H1 (cell line): Measurements from ENCODE around the gene MIER2. TPM values are rescaled to one million over a fixed set of nuclear protein-coding genes. Genes with fewer than 3 reads are reported as not detected.

Experiments used
- CTCF ChIA-PET: fragments of 300-600 bp; sonication (Branson Sonifier 250); formaldehyde crosslinking; loops from one replicate; lab custom pipeline; 2021; ENCODE audit not compliant: partially characterized antibody; lab: Charles Lee
- POLR2A ChIA-PET: fragments of 300-600 bp; sonication (Branson Sonifier 250); formaldehyde crosslinking; loops from one replicate; lab custom pipeline; 2021; ENCODE audit warnings: inconsistent platforms; ENCODE audit not compliant: partially characterized antibody; lab: Charles Lee
- DNase-seq, 2 experiments: peaks; one replicate each; pipeline versions ENCODE4 v3.0.0 to v3.0.0-alpha.2; 2010 to 2022; ENCODE audit warnings: low spot score in 2 of 2, low read depth in 1 of 2, mixed read lengths in 1 of 2
- FAIRE-seq: peaks from 2 replicates; lab custom pipeline; 2011; peaks lifted over from hg19 to GRCh38; lab: Jason Lieb, UNC
- H2AFZ ChIP-seq: 2 replicates; pipeline ENCODE4 v1.8.1; 2012; ENCODE audit warnings: low read length, inconsistent platforms
- H2AK5ac ChIP-seq: 2 replicates; pipeline ENCODE4 v1.6.1; 2013; ENCODE audit warnings: low read depth, low read length
- H2BK120ac ChIP-seq: replicated peaks from 2 replicates; pipeline ENCODE3; 2013; ENCODE audit warnings: low read depth, low read length, inconsistent platforms
- H2BK12ac ChIP-seq: 2 replicates; pipeline ENCODE4 v1.6.1; 2013; ENCODE audit warnings: low read depth, low read length
- H2BK15ac ChIP-seq: 2 replicates; pipeline ENCODE4 v1.6.1; 2013; ENCODE audit warnings: low read length
- H2BK20ac ChIP-seq: 2 replicates; pipeline ENCODE4 v1.6.1; 2013; ENCODE audit warnings: low read length
- H2BK5ac ChIP-seq: 2 replicates; pipeline ENCODE4 v1.6.1; 2013; ENCODE audit warnings: low read depth, low read length
- H3K14ac ChIP-seq: 2 replicates; pipeline ENCODE4 v1.6.1; 2013; ENCODE audit warnings: inconsistent platforms; ENCODE audit not compliant: insufficient read length
- H3K18ac ChIP-seq: 2 replicates; pipeline ENCODE4 v1.6.1; 2013; ENCODE audit warnings: low read length; ENCODE audit errors: extremely low read depth
- H3K23ac ChIP-seq: 2 replicates; pipeline ENCODE4 v1.6.1; 2013; ENCODE audit warnings: inconsistent platforms; ENCODE audit not compliant: insufficient read length
- H3K23me2 ChIP-seq: 2 replicates; pipeline ENCODE4 v1.6.1; 2013; ENCODE audit warnings: low read depth, low read length
- H3K27ac ChIP-seq: 2 replicates; pipeline ENCODE4 v1.6.1; 2011; ENCODE audit warnings: low read depth, low read length, inconsistent platforms
- H3K27me3 ChIP-seq, 4 experiments: replicated peaks in 1 of 4; 1 replicate in 1 of 4; 2 replicates in 3 of 4; pipeline versions ENCODE4 v1.6.1 to v1.8.1; 2011 to 2013; ENCODE audit warnings: low read length in 3 of 4, mild to moderate bottlenecking in 3 of 4, inconsistent platforms in 2 of 4, mixed read lengths in 2 of 4, moderate library complexity in 1 of 4; ENCODE audit not compliant: control insufficient read depth in 3 of 4, insufficient read depth in 3 of 4; ENCODE audit errors: extremely low read depth in 1 of 4
- H3K36me3 ChIP-seq, 4 experiments: 2 replicates each; pipeline versions ENCODE4 v1.6.1 to v1.8.1; 2011 to 2013; ENCODE audit warnings: mild to moderate bottlenecking in 4 of 4, low read length in 3 of 4, moderate library complexity in 2 of 4, control low read depth in 1 of 4, inconsistent platforms in 1 of 4; ENCODE audit not compliant: insufficient read depth in 4 of 4, control insufficient read depth in 2 of 4
- H3K4ac ChIP-seq: replicated peaks from 2 replicates; pipeline ENCODE3; 2013; ENCODE audit warnings: low read length, low read depth, mixed read lengths, inconsistent platforms; ENCODE audit not compliant: insufficient read length
- H3K4me1 ChIP-seq, 4 experiments: replicated peaks in 1 of 4; 1 replicate in 1 of 4; 2 replicates in 3 of 4; pipeline versions ENCODE4 v1.6.1 to v1.8.1; 2011 to 2013; ENCODE audit warnings: low read length in 3 of 4, inconsistent platforms in 2 of 4, mixed read lengths in 1 of 4; ENCODE audit not compliant: insufficient read depth in 4 of 4, control insufficient read depth in 3 of 4
- H3K4me2 ChIP-seq, 2 experiments: 2 replicates each; pipeline versions ENCODE4 v1.6.1 to v1.8.1; 2011 to 2013; ENCODE audit warnings: low read depth in 2 of 2, low read length in 2 of 2, control low read depth in 1 of 2, inconsistent platforms in 1 of 2, mild to moderate bottlenecking in 1 of 2; ENCODE audit not compliant: insufficient read depth in 1 of 2
- H3K4me3 ChIP-seq, 4 experiments: fragments of 200-600, 300-600 bp in 1 of 4; sonication (generic), shearing (Covaris generic), sonication (Bioruptor Twin) in 1 of 4; 2 replicates each; pipeline versions ENCODE4 v1.5.1 to v1.8.1; 2011 to 2016; ENCODE audit warnings: low read length in 4 of 4, low read depth in 3 of 4, control low read depth in 2 of 4, inconsistent platforms in 2 of 4, mild to moderate bottlenecking in 2 of 4, mixed read lengths in 1 of 4, moderate library complexity in 1 of 4; ENCODE audit not compliant: insufficient read depth in 2 of 4; ENCODE audit errors: extremely low read depth in 1 of 4
- H3K56ac ChIP-seq: replicated peaks from 2 replicates; pipeline ENCODE3; 2013; ENCODE audit warnings: low read depth, mild to moderate bottlenecking, mixed read lengths, low read length, inconsistent platforms; ENCODE audit not compliant: insufficient read length
- H3K79me1 ChIP-seq: 2 replicates; pipeline ENCODE4 v1.6.1; 2013; ENCODE audit warnings: low read depth, low read length, control low read depth
- H3K79me2 ChIP-seq, 2 experiments: 2 replicates each; pipeline versions ENCODE4 v1.6.1 to v1.8.1; 2012 to 2013; ENCODE audit warnings: low read length in 2 of 2, mild to moderate bottlenecking in 2 of 2, inconsistent platforms in 1 of 2; ENCODE audit not compliant: insufficient read depth in 2 of 2, control insufficient read depth in 1 of 2
- H3K9ac ChIP-seq, 4 experiments: replicated peaks in 1 of 4; 1 replicate in 1 of 4; 2 replicates in 3 of 4; pipeline versions ENCODE4 v1.6.1 to v1.8.1; 2011 to 2013; ENCODE audit warnings: low read depth in 3 of 4, low read length in 3 of 4, control low read depth in 2 of 4, mild to moderate bottlenecking in 2 of 4, moderate library complexity in 2 of 4, inconsistent platforms in 1 of 4; ENCODE audit errors: extremely low read depth in 1 of 4
- H3K9me3 ChIP-seq, 2 experiments: 2 replicates each; pipeline versions ENCODE4 v1.6.1 to v1.8.1; 2012 to 2013; ENCODE audit warnings: mild to moderate bottlenecking in 2 of 2, moderate library complexity in 2 of 2, control low read depth in 1 of 2, inconsistent platforms in 1 of 2, low read depth in 1 of 2, low read length in 1 of 2, mixed read lengths in 1 of 2; ENCODE audit not compliant: insufficient read depth in 2 of 2
- H4K20me1 ChIP-seq, 2 experiments: replicated peaks in 1 of 2; 2 replicates each; pipeline versions ENCODE3 to v1.8.1; 2011 to 2013; ENCODE audit warnings: inconsistent platforms in 2 of 2, low read length in 2 of 2, mild to moderate bottlenecking in 1 of 2; ENCODE audit not compliant: insufficient read depth in 2 of 2, control insufficient read depth in 1 of 2
- H4K5ac ChIP-seq: 2 replicates; pipeline ENCODE4 v1.6.1; 2013; ENCODE audit warnings: low read length, low read depth, mixed read lengths, inconsistent platforms; ENCODE audit not compliant: insufficient read length
- H4K8ac ChIP-seq: 2 replicates; pipeline ENCODE4 v1.8.0; 2013; ENCODE audit warnings: mild to moderate bottlenecking, moderate library complexity, low read length, inconsistent platforms; ENCODE audit not compliant: insufficient read depth; ENCODE audit errors: extremely low read depth
- H4K91ac ChIP-seq: replicated peaks from 2 replicates; pipeline ENCODE3; 2013; ENCODE audit warnings: low read length, mixed read lengths, inconsistent platforms; ENCODE audit not compliant: insufficient read length
- BACH1 ChIP-seq: IDR thresholded peaks from 2 replicates; pipeline ENCODE4 v1.6.1; 2012; ENCODE audit warnings: low read length, improper control_type of control experiment
- CHD1 ChIP-seq: IDR thresholded peaks from 2 replicates; pipeline ENCODE4 v1.6.1; 2012; ENCODE audit warnings: low read depth, low read length, improper control_type of control experiment
- EZH2 ChIP-seq: fragments of 200-600 bp; sonication (generic); IDR thresholded peaks from 2 replicates; pipeline ENCODE4 v1.7.1; 2012; ENCODE audit warnings: low read depth, mild to moderate bottlenecking, moderate library complexity, low read length, inconsistent platforms; ENCODE audit not compliant: severe bottlenecking
- HDAC2 ChIP-seq, 2 experiments: fragments of 300-600 bp in 1 of 2; sonication (generic) in 1 of 2; IDR thresholded peaks; 2 replicates each; pipeline ENCODE4 v1.6.1; 2011 to 2012; ENCODE audit warnings: low read depth in 2 of 2, low read length in 2 of 2, mild to moderate bottlenecking in 2 of 2, moderate library complexity in 2 of 2, borderline replicate concordance in 1 of 2, inconsistent platforms in 1 of 2
- HDAC6 ChIP-seq: IDR thresholded peaks from one replicate; pipeline ENCODE4 v1.7.1; 2012; ENCODE audit warnings: low read depth, mild to moderate bottlenecking, inconsistent platforms, low read length, moderate library complexity
- KDM4A ChIP-seq: IDR thresholded peaks from one replicate; pipeline ENCODE4 v1.7.1; 2012; ENCODE audit warnings: low read depth, mild to moderate bottlenecking, moderate library complexity, low read length, inconsistent platforms; ENCODE audit not compliant: severe bottlenecking
- RAD21 ChIP-seq, 2 experiments: IDR thresholded peaks in 1 of 2; conservative IDR thresholded peaks in 1 of 2; 2 replicates each; pipeline ENCODE4 v1.6.1; 2011; ENCODE audit warnings: low read depth in 2 of 2, low read length in 2 of 2, improper control_type of control experiment in 1 of 2, inconsistent platforms in 1 of 2, mild to moderate bottlenecking in 1 of 2, moderate library complexity in 1 of 2
- RFX5 ChIP-seq: IDR thresholded peaks from 2 replicates; pipeline ENCODE4 v1.6.1; 2011; ENCODE audit warnings: low read depth, low read length, improper control_type of control experiment, borderline replicate concordance
- SAP30 ChIP-seq: fragments of 300-600 bp; sonication (generic); IDR thresholded peaks from 2 replicates; pipeline ENCODE4 v1.7.1; 2012; ENCODE audit warnings: low read length, moderate library complexity, mild to moderate bottlenecking, inconsistent platforms; ENCODE audit not compliant: insufficient read depth, insufficient replicate concordance
- SP2 ChIP-seq: IDR thresholded peaks from 2 replicates; pipeline ENCODE4 v1.6.1; 2012; ENCODE audit warnings: mild to moderate bottlenecking, low read length, inconsistent platforms
- TBP ChIP-seq: IDR thresholded peaks from 2 replicates; pipeline ENCODE4 v1.6.1; 2011; ENCODE audit warnings: low read depth, low read length, improper control_type of control experiment
- WGBS, 2 experiments: shearing (Covaris generic) in 1 of 2; methylation state at CpG; one replicate each; pipeline versions ENCODE4 v1.1.6 to v1.1.7; 2013 to 2015; ENCODE audit warnings: low lambda C conversion rate in 2 of 2, mixed read lengths in 2 of 2, inconsistent platforms in 1 of 2, low coverage in 1 of 2, missing lambda C conversion rate in 1 of 2; ENCODE audit not compliant: insufficient replicate concordance in 2 of 2, insufficient coverage in 1 of 2, insufficient read length in 1 of 2; ENCODE audit errors: extremely low coverage in 1 of 2, missing lambda C conversion rate in 1 of 2; 5-methylcytosine and 5-hydroxymethylcytosine counted together
- polyA plus RNA-seq, 7 experiments: library from polyadenylated mRNA; depleted of rRNA in 3 of 7; stranded (reverse) in 5 of 7; unstranded in 2 of 7; fragments of >200 nt in 5 of 7; fragments of 200-250 nt in 2 of 7; gene quantifications; 1 replicate in 5 of 7; 2 replicates in 1 of 7; 4 replicates in 1 of 7; pipeline versions ENCODE4 v1.2.1 to v1.2.3, GENCODE V29; 2011 to 2013; ENCODE audit warnings: missing spikeins in 2 of 7, mixed read lengths in 2 of 7
- total RNA-seq: library from RNA; stranded (reverse); fragmentation: NEBNext Ultra II Directional; extraction: Animal tissue kit (Norgen Biotek cat#: 25700); gene quantifications from 2 replicates; pipeline ENCODE4 v1.2.1, GENCODE V29; 2021

Gene MIER2
- total and polyA plus RNA-seq, 2 of the 8 experiments (the other 6 are each of a cell fraction or from before 2014, with no cell fraction given), result 30.3 to 48.3 TPM

DNA sequence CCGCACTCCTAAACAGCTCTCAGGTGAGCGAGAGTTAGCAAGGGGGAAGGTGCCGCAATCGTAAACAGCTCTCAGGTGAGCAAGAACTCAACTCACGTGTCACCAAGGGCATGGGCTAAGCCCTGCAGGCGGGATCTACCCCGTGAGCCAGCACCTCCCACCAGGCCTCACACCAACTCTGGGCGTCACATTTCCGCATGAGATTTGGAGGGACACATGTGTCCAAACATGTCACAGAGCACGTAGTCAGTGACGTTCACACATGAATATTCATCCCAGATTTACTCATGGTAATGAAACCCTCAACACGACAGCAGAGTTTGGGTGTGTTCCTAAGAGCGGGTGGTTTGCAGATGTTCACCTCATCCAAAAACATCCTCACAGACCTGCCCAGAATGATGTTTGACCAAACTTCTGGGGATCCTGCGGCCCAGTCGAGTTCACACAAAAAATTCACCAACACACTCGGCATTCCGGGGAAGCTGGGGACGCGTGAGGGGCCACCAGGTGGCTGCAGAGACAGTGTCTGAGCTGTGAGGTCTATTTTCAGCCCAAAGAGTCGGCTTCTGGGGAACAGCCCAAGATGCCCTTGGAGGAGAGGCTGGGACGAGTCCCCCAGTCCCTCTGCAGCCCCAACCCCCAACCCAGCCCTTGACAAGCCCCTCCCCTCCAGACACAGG lies 44.8 kb upstream of the MIER2 start:
- no peak for FAIRE-seq
- no peak for TF ChIP-seq BACH1
- TF ChIP-seq RAD21 (IDR thresholded peaks at IDR 0.05 in 1 of 2, conservative IDR thresholded peaks at IDR 0.05 in 1 of 2; ENCODE audit: low read depth in 2 of 2, low read length in 2 of 2), result peak; percentile 43 to 60
- no peak for TF ChIP-seq EZH2
- no peak for TF ChIP-seq KDM4A
- TF ChIP-seq HDAC6, result no peak
- TF ChIP-seq SP2, result no peak
- TF ChIP-seq SAP30, result no peak
- TF ChIP-seq HDAC2 (IDR thresholded peaks at IDR 0.05; ENCODE audit: borderline replicate concordance in 1 of 2, low read depth in 2 of 2, low read length in 2 of 2), result no peak
- no peak for TF ChIP-seq TBP
- no peak for TF ChIP-seq CHD1
- TF ChIP-seq RFX5, result no peak

More for the DNA sequence above, 44.8 kb upstream of the MIER2 start:
- peaks cover 0 to 3% of the 10 kb centered on the region in 2 experiments for H4K20me1 ChIP-seq
- peaks cover 6 to 8% of the 10 kb centered on the region in 2 experiments; a peak in 3 of 4 replicates for H3K9me3 ChIP-seq
- H3K79me2 ChIP-seq, result no peaks in the 10 kb centered on the region
- peaks cover 10% of the 10 kb centered on the region for H3K23me2 ChIP-seq
- H3K79me1 ChIP-seq, result no peaks in the 10 kb centered on the region
- no peak overlapping the region for H3K27ac ChIP-seq
- H3K36me3 ChIP-seq, result no peaks in the 10 kb centered on the region
- peaks cover 0 to 14% (median 4%) of the 10 kb centered on the region in 4 experiments; a peak in 5 of 7 replicates for H3K4me1 ChIP-seq
- H4K8ac ChIP-seq, result peak overlapping the region; percentile 35
- H3K23ac ChIP-seq, result no peak overlapping the region
- CTCF ChIA-PET, result interaction anchor here (1.2 to 2.4 kb wide), 10 partner anchors 9 to 121 kb away, joined by 3 to 6 read pairs (median 5); partner anchors contain the start of gene C2CD4C
- POLR2A ChIA-PET, result interaction anchor here (0.8 to 1.6 kb wide), 3 partner anchors 9 to 46 kb away, joined by 3 to 5 read pairs (median 3); no protein-coding TSS in a partner anchor
- no peak overlapping the region for H4K91ac ChIP-seq
- H2BK120ac ChIP-seq, result no peak overlapping the region
- no peak overlapping the region for H3K56ac ChIP-seq
- WGBS, 2 experiments, result 81% methylated on average over 21 of the region's 21 CpGs; no CpG with 5 or more reads in 1 of the 2 experiments
- H3K4me2 ChIP-seq, result no peak overlapping the region
- H3K27me3 ChIP-seq, result no peaks in the 10 kb centered on the region
- H3K4me3 ChIP-seq, result no peak overlapping the region
- H3K4ac ChIP-seq, result peak overlapping the region; percentile 49
- no peak overlapping the region for H3K14ac ChIP-seq
- H2BK12ac ChIP-seq, result peak overlapping the region; percentile 75; the same call in 1 of the 2 replicates
- peak in 1 of 2 experiments; percentile 43 for DNase-seq
- H2BK5ac ChIP-seq, result 0 out of 2 replicates have a peak overlapping the region, but pooled peaks have one; percentile 24
- H4K5ac ChIP-seq, result no peak overlapping the region
- H3K18ac ChIP-seq, result peak overlapping the region; percentile 13; the same call in 1 of the 2 replicates
- no peak overlapping the region for H2AK5ac ChIP-seq
- peak overlapping the region; percentile 92 for H2BK15ac ChIP-seq
- H3K9ac ChIP-seq, result no peak overlapping the region
- H2BK20ac ChIP-seq, result peak overlapping the region; percentile 66; the same call in 1 of the 2 replicates
- H2AFZ ChIP-seq, result no peak overlapping the region
